ENCODE results near the gene CADM1.

CADM1 gene

GRCh38 chr11:115263799-115264656, 240.2 kb downstream of the CADM1 start:
- Mint-ChIP-seq H3K4me1 (ENCODE audit: low read depth in 2 of 2) (peaks cover 0 to 9% of the 10 kb centered on the region in 2 donors), H3K27me3 (no peaks in the 10 kb centered on the region), H3K36me3 (ENCODE audit: insufficient read depth) (no peaks in the 10 kb centered on the region), H3K9me3 (no peaks in the 10 kb centered on the region), H3K4me3 (no peak overlapping the region), H3K27ac (no peak overlapping the region)
- no peak for ATAC-seq (replicated peaks)
- DNase-seq, result no peak

GRCh38 chr11:115258216-115258615, 246.0 kb downstream of the CADM1 start:
- peaks cover 20 to 42% of the 10 kb centered on the region in 2 donors for H3K4me1 Mint-ChIP-seq (ENCODE audit: low read depth in 2 of 2)
- H3K9me3 Mint-ChIP-seq, result no peaks in the 10 kb centered on the region
- no peaks in the 10 kb centered on the region for H3K27me3 Mint-ChIP-seq
- H3K36me3 Mint-ChIP-seq (ENCODE audit: insufficient read depth), result no peaks in the 10 kb centered on the region
- H3K4me3 Mint-ChIP-seq, result no peak overlapping the region
- no peak for ATAC-seq (replicated peaks)
- peak overlapping the region; percentile 91 to 94 for H3K27ac Mint-ChIP-seq
- DNase-seq, result no peak

GRCh38 chr11:115257678-115258077, 246.5 kb downstream of the CADM1 start:
- H3K9me3 Mint-ChIP-seq, result no peaks in the 10 kb centered on the region
- peaks cover 20 to 42% of the 10 kb centered on the region in 2 donors for H3K4me1 Mint-ChIP-seq (ENCODE audit: low read depth in 2 of 2)
- H3K4me3 Mint-ChIP-seq, result no peak overlapping the region

GRCh38 chr11:115257270-115257669, 246.9 kb downstream of the CADM1 start:
- no peak for DNase-seq
- H3K4me3 Mint-ChIP-seq, result peak overlapping the region in 1 of 2 donors; percentile 51
- no peaks in the 10 kb centered on the region for H3K9me3 Mint-ChIP-seq
- ATAC-seq (replicated peaks), result peak; percentile 3
- no peaks in the 10 kb centered on the region for H3K36me3 Mint-ChIP-seq (ENCODE audit: insufficient read depth)
- H3K27me3 Mint-ChIP-seq, result no peaks in the 10 kb centered on the region
- peaks cover 20 to 42% of the 10 kb centered on the region in 2 donors for H3K4me1 Mint-ChIP-seq (ENCODE audit: low read depth in 2 of 2)
- H3K27ac Mint-ChIP-seq, result peak overlapping the region; percentile 91 to 94

More at GRCh38 chr11:115257678-115258077, 246.5 kb downstream of the CADM1 start:
- Mint-ChIP-seq H3K27ac (peak overlapping the region; percentile 91 to 94), H3K27me3 (no peaks in the 10 kb centered on the region), H3K36me3 (ENCODE audit: insufficient read depth) (no peaks in the 10 kb centered on the region)
- DNase-seq, result no peak
- no peak for ATAC-seq (replicated peaks)

GRCh38 chr11:115256397-115257197, 247.6 kb downstream of the CADM1 start:
- no peaks in the 10 kb centered on the region for H3K27me3 Mint-ChIP-seq
- peaks cover 20 to 42% of the 10 kb centered on the region in 2 donors for H3K4me1 Mint-ChIP-seq (ENCODE audit: low read depth in 2 of 2)
- DNase-seq (peak; percentile 27 to 40 (median 27)), ATAC-seq (replicated peaks) (peak; percentile 89)
- H3K36me3 Mint-ChIP-seq (ENCODE audit: insufficient read depth), result no peaks in the 10 kb centered on the region
- H3K9me3 Mint-ChIP-seq, result no peaks in the 10 kb centered on the region
- peak overlapping the region; percentile 49 to 51 for H3K4me3 Mint-ChIP-seq
- peak overlapping the region; percentile 91 to 94 for H3K27ac Mint-ChIP-seq

- peak overlapping the region; percentile 49 to 51 for H3K4me3 Mint-ChIP-seq
- no peaks in the 10 kb centered on the region for H3K36me3 Mint-ChIP-seq (ENCODE audit: insufficient read depth)
- DNase-seq (no peak), ATAC-seq (replicated peaks) (no peak)
- H3K4me1 Mint-ChIP-seq (ENCODE audit: low read depth in 2 of 2), result peaks cover 20 to 42% of the 10 kb centered on the region in 2 donors
- H3K27ac Mint-ChIP-seq, result peak overlapping the region in 1 of 2 donors; percentile 94
- no peaks in the 10 kb centered on the region for H3K9me3 Mint-ChIP-seq
- no peaks in the 10 kb centered on the region for H3K27me3 Mint-ChIP-seq
Observed at GRCh38 chr11:115255006-115255762, 249.0 kb downstream of the CADM1 start.

- no peaks in the 10 kb centered on the region for H3K36me3 Mint-ChIP-seq (ENCODE audit: insufficient read depth)
- DNase-seq (no peak), ATAC-seq (replicated peaks) (no peak)
- H3K27ac Mint-ChIP-seq, result no peak overlapping the region
- no peak overlapping the region for H3K4me3 Mint-ChIP-seq
- no peaks in the 10 kb centered on the region for H3K27me3 Mint-ChIP-seq
- peaks cover 9 to 17% of the 10 kb centered on the region in 2 donors for H3K4me1 Mint-ChIP-seq (ENCODE audit: low read depth in 2 of 2)
- H3K9me3 Mint-ChIP-seq, result no peaks in the 10 kb centered on the region
Observed at GRCh38 chr11:115251126-115251525, 253.1 kb downstream of the CADM1 start.

- peak overlapping the region in 1 of 2 donors; percentile 3 for H3K27ac Mint-ChIP-seq
- H3K4me1 Mint-ChIP-seq (ENCODE audit: low read depth in 2 of 2), result no peaks in the 10 kb centered on the region
- no peak overlapping the region for H3K4me3 Mint-ChIP-seq
- H3K36me3 Mint-ChIP-seq (ENCODE audit: insufficient read depth), result no peaks in the 10 kb centered on the region
- DNase-seq, result no peak
- H3K27me3 Mint-ChIP-seq, result no peaks in the 10 kb centered on the region
- ATAC-seq (replicated peaks), result no peak
- no peaks in the 10 kb centered on the region for H3K9me3 Mint-ChIP-seq
Observed at GRCh38 chr11:115249061-115249578, 255.1 kb downstream of the CADM1 start.

- DNase-seq (no peak), ATAC-seq (replicated peaks) (no peak)
- H3K27ac Mint-ChIP-seq, result no peak overlapping the region
- H3K27me3 Mint-ChIP-seq, result no peaks in the 10 kb centered on the region
- H3K9me3 Mint-ChIP-seq, result no peaks in the 10 kb centered on the region
- H3K36me3 Mint-ChIP-seq (ENCODE audit: insufficient read depth), result no peaks in the 10 kb centered on the region
- H3K4me3 Mint-ChIP-seq, result no peak overlapping the region
- H3K4me1 Mint-ChIP-seq (ENCODE audit: low read depth in 2 of 2), result no peaks in the 10 kb centered on the region
Observed at GRCh38 chr11:115247953-115248352, 256.3 kb downstream of the CADM1 start.

GRCh38 chr11:115247361-115247760, 256.9 kb downstream of the CADM1 start:
- H3K36me3 Mint-ChIP-seq (ENCODE audit: insufficient read depth), result no peaks in the 10 kb centered on the region
- no peaks in the 10 kb centered on the region for H3K9me3 Mint-ChIP-seq
- no peak overlapping the region for H3K27ac Mint-ChIP-seq
- H3K4me1 Mint-ChIP-seq (ENCODE audit: low read depth in 2 of 2), result no peaks in the 10 kb centered on the region
- DNase-seq (no peak), ATAC-seq (replicated peaks) (no peak)
- no peak overlapping the region for H3K4me3 Mint-ChIP-seq
- H3K27me3 Mint-ChIP-seq, result no peaks in the 10 kb centered on the region

GRCh38 chr11:115244758-115245157, 259.5 kb downstream of the CADM1 start:
- Mint-ChIP-seq H3K9me3 (no peaks in the 10 kb centered on the region), H3K4me3 (no peak overlapping the region), H3K36me3 (ENCODE audit: insufficient read depth) (peaks cover 1% of the 10 kb centered on the region), H3K27ac (no peak overlapping the region), H3K27me3 (no peaks in the 10 kb centered on the region), H3K4me1 (ENCODE audit: low read depth in 2 of 2) (no peaks in the 10 kb centered on the region)
- DNase-seq (no peak), ATAC-seq (replicated peaks) (no peak)

GRCh38 chr11:115244296-115244695, 259.9 kb downstream of the CADM1 start:
- DNase-seq (no peak), ATAC-seq (replicated peaks) (no peak)
- Mint-ChIP-seq H3K27ac (no peak overlapping the region), H3K27me3 (no peaks in the 10 kb centered on the region), H3K9me3 (no peaks in the 10 kb centered on the region), H3K4me1 (ENCODE audit: low read depth in 2 of 2) (no peaks in the 10 kb centered on the region), H3K36me3 (ENCODE audit: insufficient read depth) (peaks cover 4% of the 10 kb centered on the region), H3K4me3 (no peak overlapping the region)

GRCh38 chr11:115242982-115243381, 261.2 kb downstream of the CADM1 start:
- H3K4me3 Mint-ChIP-seq, result no peak overlapping the region
- H3K27me3 Mint-ChIP-seq, result no peaks in the 10 kb centered on the region
- H3K9me3 Mint-ChIP-seq, result no peaks in the 10 kb centered on the region
- H3K36me3 Mint-ChIP-seq (ENCODE audit: insufficient read depth), result peaks cover 4% of the 10 kb centered on the region
- no peak overlapping the region for H3K27ac Mint-ChIP-seq
- no peaks in the 10 kb centered on the region for H3K4me1 Mint-ChIP-seq (ENCODE audit: low read depth in 2 of 2)
- no peak for DNase-seq
- no peak for ATAC-seq (replicated peaks)

All from effector memory CD8-positive, alpha-beta T cell (primary cell).